ENCODE results near the gene COPE. TPM values are rescaled to one million over a fixed set of nuclear protein-coding genes. Genes with fewer than 3 reads are reported as not detected.
A peak's percentile ranks its signal among the peaks of the same experiment; 100 is the strongest.
"Not testable (repeated sequence)": the region's sequence is repeated elsewhere in the genome, so short reads cannot be mapped to it uniquely, and the experiment has no call there.

Gene COPE
- total and polyA plus RNA-seq, 10 donors = 135 to 261 (median 180) TPM

DNA sequence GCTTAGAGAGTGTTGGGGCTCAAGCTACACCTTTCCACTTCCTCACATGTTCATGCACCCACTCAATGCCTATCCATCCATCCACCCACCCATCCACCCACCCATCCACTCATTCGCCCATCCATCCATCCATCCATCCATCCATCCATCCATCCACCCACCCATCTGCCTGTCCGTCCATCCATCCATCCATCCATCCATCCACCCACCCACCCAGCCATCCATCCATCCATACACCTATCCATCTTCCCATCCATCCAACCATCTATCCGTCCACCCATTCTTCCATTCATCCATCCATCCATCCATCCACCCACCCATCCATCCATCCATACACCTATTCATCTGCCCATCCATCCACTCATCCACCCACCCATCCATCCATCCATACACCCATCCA lies 34.9 kb upstream of the COPE start:
- H3K9me3 ChIP-seq = no peaks in the 10 kb centered on the region
- H3K4me1 ChIP-seq = peaks cover 0 to 27% (median 4%) of the 10 kb centered on the region in 6 donors
- no peaks in the 10 kb centered on the region for H3K36me3 ChIP-seq
- no peaks in the 10 kb centered on the region for H3K27me3 ChIP-seq (replicated peaks in 1 of 7)
- DNase-seq = no peak
- H3K27ac ChIP-seq = no peak overlapping the region
- no peak for TF ChIP-seq POLR2AphosphoS5 (IDR thresholded peaks at IDR 0.05)
- no peak for TF ChIP-seq CTCF (IDR thresholded peaks at IDR 0.05 in 8 of 11, conservative IDR thresholded peaks at IDR 0.05 in 3 of 11)
- no peak for TF ChIP-seq POLR2A (IDR thresholded peaks at IDR 0.05)
- intact Hi-C loops (cut with DNase I; ENCODE audit: low total_unique reads) = no loop called here
- no peak overlapping the region for H3K4me3 ChIP-seq
- WGBS, 5 donors = 79 to 96% (median 90%) methylated on average over 3 of the region's 3 CpGs

GRCh38 chr19:18952364-18953003 lies 33.3 kb upstream of the COPE start:
- DNase-seq; H3K9me3 ChIP-seq; H3K4me3 ChIP-seq; H3K27me3 ChIP-seq (replicated peaks in 1 of 7); intact Hi-C loops (cut with DNase I; ENCODE audit: low total_unique reads); H3K36me3 ChIP-seq: not testable (repeated sequence)
- Histone ChIP-seq H3K27ac (peak overlapping the region in 6 of 8 donors; percentile 20 to 63 (median 45)), H3K4me1 (peaks cover 0 to 38% (median 12%) of the 10 kb centered on the region in 6 donors)
- 50 to 68% (median 54%) methylated on average over 17 of the region's 17 CpGs for WGBS, 5 donors
- peak in 2 of 3 donors; percentile 79 to 89 for TF ChIP-seq POLR2AphosphoS5 (IDR thresholded peaks at IDR 0.05)

GRCh38 chr19:18951721-18952281 lies 32.6 kb upstream of the COPE start:
- H3K27me3 ChIP-seq (replicated peaks in 1 of 7) = no peaks in the 10 kb centered on the region
- intact Hi-C loops (cut with DNase I; ENCODE audit: low total_unique reads) = no loop called here
- no peak for DNase-seq
- no peak overlapping the region for H3K4me3 ChIP-seq
- WGBS, 5 donors = 79 to 87% (median 84%) methylated on average over 6 to 7 of the region's 7 CpGs
- peaks cover 3 to 44% (median 19%) of the 10 kb centered on the region in 6 donors for H3K4me1 ChIP-seq
- peak overlapping the region in 3 of 8 donors; percentile 23 to 63 (median 60) for H3K27ac ChIP-seq
- H3K9me3 ChIP-seq = no peaks in the 10 kb centered on the region
- H3K36me3 ChIP-seq = no peaks in the 10 kb centered on the region
- TF ChIP-seq CTCF (IDR thresholded peaks at IDR 0.05 in 8 of 11, conservative IDR thresholded peaks at IDR 0.05 in 3 of 11) (no peak), POLR2A (IDR thresholded peaks at IDR 0.05) (no peak), POLR2AphosphoS5 (IDR thresholded peaks at IDR 0.05) (no peak)

DNA sequence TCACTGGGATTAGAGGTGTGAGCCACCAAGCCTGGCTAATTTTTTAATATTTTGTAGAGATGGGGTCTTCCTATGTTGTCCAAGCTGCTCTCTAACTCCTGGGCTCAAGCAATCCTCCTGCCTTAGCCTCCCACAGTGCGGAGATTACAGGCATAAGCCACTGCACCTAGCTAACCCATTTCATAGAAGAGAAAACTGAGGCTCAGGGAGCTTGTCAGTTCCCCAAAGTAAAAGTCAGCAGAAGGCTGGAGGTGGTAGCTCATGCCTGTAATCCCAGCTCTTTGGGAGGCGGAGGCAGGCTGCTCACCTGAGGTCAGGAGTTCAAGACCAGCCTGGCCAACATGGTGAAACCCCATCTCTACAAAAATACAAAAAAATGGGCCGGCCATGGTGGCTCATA lies 30.7 kb upstream of the COPE start:
- H3K27ac ChIP-seq = peak overlapping the region in 7 of 8 donors; percentile 8 to 71 (median 48)
- no peak for TF ChIP-seq CTCF (IDR thresholded peaks at IDR 0.05 in 8 of 11, conservative IDR thresholded peaks at IDR 0.05 in 3 of 11)
- intact Hi-C loops (cut with DNase I; ENCODE audit: low total_unique reads) = no loop called here
- 86 to 95% (median 93%) methylated on average over 3 of the region's 3 CpGs for WGBS, 5 donors
- no peak overlapping the region for H3K4me3 ChIP-seq
- H3K27me3 ChIP-seq (replicated peaks in 1 of 7) = no peaks in the 10 kb centered on the region
- H3K4me1 ChIP-seq = peaks cover 3 to 54% (median 22%) of the 10 kb centered on the region in 6 donors
- no peaks in the 10 kb centered on the region for H3K36me3 ChIP-seq
- H3K9me3 ChIP-seq = no peaks in the 10 kb centered on the region
- DNase-seq = no peak

Measured in spleen (tissue), 11 donors.